Epidermal melanocyte (primary cell): Measurements from ENCODE around the gene ZNF764.
"Not testable (repeated sequence)": the region's sequence is repeated elsewhere in the genome, so short reads cannot be mapped to it uniquely, and the experiment has no call there.

Experiments
- DNase-seq: peaks from one replicate; pipeline ENCODE4 v3.0.0; 2011; ENCODE audit warnings: low spot score; ENCODE audit not compliant: insufficient read length

ZNF764 gene

DNA sequence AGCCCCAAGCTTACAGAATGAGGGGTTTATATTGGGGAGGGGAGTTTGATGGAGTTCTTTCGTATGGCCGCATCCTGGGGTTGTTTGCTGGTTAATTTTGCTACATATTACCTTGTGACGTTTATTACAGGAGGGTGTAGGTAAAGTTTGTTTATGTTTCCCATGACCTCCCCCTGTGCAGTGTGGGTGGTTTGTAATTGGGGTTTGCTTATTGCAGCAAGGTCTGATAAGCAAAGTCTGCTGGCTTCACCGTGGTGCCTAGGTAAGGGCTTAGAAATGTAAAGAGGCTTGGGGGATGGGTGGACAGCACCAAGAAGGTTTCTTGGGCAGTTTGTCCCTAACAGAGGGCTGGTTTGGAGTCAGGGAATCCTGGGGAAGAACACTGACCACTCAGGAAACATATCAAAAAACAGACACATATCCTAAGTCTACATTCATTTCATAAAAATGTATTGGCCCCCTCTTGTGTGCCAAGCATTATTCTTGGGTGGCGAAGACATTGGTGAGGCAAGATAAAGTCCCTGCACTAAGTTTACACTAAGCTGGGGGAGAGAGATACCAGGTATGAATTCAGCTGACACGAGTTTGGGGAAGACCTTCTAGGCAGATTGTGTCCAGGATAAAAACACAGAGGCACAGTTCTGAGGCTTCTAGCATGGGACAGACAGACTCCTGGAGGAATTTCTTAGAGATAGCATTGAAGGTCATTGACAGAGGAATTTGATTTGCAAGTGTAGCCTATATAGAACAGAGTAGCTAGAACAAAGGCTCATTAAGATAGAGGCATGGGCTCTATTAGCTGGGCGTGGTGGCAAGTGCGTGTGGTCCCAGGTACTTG, 9.5 kb downstream of the ZNF764 start:
- DNase-seq: no peak

DNA sequence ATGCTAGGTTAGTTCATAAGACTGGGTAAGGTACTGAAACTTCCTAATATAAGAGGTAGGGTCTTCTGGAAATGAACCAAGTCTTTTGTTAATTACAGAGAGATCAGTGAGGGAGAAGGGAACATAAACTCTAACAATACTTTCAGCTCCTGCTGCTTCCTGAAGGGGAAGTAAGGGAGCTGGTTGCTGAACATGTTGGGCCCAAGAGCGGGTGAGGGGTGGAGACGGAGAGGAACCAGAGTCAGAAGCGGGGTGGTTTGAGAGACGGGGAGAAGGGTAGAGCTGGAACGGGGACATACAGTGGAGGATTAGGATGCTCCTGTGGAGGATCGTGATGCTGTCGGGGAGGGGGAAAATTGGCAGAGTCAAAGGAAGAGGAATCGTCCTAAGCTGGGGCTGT, 12.1 kb downstream of the ZNF764 start:
- no peak for DNase-seq

DNA sequence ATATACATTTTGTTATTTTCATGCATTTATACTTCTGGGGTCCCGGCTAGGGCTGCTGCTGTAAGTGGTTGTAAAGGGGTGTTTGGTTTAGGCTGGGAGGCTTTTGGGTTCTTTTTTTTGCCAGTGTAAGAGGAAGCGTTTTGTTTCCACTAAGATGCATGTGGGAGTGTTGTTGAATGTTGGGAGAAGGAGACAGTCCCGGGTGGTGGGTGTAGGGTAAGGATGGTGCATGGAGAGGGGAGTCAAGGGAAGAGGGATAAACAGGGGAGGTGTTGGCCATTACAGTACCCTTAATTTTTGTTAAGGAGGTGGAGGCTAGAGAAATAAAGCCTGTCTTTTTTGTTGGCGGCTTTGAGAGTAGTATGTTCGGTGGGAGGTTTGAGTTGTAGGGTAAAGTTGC, 15.1 kb downstream of the ZNF764 start:
- no peak for DNase-seq

DNA sequence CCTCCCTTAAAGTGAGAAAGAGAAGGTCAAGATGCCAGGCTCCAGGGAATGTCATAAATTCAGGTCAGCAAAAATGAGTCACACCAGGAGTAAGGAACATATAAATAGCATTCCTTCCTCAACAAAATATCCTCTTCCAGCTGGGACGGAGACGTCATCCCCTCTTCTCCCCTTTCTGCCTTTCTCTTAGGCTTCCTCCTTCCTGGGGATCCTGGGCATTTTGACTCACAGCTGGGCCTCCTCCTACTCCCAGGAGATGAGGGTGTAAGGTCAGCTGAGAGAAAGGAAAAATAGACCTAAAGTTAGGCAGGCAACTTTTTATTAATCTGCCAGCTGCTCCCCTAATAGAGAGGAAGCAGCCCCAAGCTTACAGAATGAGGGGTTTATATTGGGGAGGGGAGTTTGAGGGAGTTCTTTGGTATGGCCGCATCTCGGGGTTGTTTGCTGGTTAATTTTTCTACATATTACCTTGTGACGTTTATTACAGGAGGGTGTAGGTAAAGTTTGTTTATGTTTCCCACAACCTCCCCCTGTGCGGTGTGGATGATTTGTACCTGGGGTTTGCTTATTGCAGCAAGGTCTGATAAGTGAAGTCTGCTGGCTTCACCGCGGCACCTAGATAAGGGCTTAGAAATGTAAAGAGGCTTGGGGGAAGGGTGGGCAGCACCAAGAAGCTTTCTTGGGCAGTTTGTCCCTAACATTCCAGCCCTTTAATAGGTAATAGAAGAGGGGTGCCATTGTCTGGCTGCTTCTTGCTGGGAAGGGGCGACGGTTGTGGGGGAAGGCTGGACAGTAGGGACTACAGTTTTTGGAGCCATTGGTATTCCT, 16.5 kb downstream of the ZNF764 start:
- no peak for DNase-seq

DNA sequence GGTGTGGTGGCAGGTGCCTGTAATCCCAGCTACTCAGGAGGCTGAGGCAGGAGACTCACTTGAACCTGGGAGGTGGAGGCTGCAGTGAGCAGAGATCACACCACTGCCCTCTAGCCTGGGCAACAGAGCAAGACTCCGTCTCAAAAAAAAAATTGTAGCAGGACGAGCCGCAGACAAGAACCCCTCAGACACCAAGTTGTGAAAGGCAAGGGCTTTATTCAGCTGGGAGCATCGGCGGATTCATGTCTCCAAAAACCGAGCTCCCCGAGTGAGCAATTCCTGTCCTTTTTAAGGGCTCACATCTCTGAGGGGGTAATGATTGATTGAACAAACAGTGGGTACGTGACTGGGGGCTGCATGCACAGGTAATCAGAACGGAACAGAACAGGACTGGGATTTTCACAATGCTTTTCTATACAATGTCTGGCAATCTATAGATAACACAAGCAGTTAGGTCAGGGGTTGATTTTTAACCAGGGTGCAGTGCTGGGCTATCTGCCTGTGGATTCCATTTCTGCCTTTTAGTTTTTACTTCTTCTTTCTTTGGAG, 17.2 kb downstream of the ZNF764 start:
- not testable (repeated sequence) for DNase-seq

DNA sequence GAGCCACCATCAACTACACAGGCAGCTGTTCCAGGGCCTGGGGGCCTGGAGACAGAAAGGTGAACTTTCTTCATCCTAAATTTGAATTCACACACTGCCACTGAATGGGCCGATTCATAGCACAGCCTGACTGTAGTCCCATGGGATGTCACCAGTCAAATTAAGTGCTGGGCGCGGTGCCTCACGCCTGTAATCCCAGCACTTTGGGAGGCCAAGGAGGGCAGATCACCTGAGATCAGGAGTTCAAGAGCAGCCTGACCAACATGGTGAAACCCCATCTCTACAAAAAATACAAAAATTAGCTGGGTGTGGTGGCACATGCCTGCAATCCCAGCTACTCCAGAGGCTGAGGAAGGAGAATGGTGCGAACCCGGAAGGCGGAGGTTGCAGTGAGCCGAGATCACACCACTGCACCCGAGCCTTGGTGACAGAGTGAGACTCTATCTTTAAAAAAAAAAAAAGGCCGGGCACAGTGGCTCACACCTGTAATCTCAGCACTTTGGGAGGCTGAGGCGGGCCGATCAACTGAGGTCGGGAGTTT, 18.1 kb downstream of the ZNF764 start:
- DNase-seq: peak; percentile 1

DNA sequence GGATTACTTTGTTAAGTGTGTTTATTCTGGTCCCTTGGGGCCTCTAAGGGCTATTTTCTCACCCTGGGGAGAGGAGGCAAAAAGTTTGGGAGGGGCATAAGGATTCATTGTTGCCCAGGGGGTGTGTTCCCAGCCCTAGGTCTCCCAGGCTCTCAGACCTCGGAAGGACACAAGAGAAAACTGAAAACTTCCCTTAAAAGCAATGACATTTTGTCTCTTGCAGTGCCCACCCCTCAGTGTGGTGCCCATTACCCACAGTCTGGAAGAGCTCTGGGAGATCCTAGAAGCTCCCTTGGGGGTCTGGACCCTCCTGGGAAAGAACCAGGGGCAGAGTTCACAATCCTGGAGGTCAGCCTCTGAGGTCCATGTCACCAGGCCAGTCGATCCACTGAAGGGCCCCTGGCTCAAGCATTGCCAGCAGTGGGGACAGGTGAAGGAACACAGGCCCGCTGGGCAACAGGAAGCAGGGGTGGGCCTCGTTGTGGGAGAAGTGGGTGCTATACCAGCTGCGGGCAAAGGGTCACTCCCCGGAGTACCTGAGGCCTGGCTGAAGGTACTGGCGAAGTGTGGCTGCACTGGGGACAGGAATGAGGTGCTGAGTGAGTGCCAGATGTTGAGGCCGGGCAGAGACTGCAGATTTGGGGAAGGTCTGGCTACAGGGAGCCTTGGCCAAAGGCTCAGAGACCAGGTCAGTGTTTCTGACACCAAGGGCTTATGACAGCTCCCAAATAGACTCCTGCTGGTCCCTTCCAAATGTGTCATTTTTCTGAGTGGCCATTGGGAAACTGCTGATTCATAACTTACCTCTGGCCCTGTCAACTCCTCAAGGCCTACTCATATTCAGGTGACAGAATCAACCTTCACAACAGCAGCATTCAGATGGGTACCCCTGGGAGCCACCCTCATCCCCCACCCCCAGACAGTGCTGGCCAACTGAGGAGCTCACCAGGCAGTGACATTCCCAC, 18.9 kb downstream of the ZNF764 start:
- DNase-seq: peak; percentile 5

DNA sequence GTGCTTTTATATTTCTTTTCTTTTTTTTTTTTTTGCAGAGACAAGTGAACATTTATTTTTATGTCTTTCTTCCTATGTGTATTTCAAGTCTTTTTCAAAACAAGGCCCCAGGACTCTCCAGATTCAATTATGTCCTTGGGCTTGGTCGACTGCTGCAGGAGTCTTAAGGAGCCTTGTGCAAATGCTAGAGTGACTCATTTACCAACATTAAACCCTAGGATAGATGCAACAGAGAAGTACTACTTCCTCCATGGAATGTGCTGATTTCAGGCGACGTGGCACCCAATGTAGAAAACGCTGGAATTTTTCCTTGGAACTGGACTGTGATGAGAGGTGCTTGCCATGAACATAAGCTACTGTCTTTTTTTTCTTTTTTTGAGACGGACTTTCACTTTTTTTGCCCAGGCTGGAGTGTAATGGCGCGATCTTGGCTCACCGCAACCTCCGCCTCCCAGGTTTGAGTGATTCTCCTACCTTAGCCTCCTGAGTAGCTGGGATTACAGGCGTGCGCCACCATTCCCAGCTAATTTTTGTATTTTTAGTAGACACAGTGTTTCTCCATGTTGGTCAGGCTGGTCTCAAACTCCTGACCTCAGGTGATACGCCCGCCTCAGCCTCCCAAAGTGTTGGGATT, 21.7 kb downstream of the ZNF764 start:
- not testable (repeated sequence) for DNase-seq

DNA sequence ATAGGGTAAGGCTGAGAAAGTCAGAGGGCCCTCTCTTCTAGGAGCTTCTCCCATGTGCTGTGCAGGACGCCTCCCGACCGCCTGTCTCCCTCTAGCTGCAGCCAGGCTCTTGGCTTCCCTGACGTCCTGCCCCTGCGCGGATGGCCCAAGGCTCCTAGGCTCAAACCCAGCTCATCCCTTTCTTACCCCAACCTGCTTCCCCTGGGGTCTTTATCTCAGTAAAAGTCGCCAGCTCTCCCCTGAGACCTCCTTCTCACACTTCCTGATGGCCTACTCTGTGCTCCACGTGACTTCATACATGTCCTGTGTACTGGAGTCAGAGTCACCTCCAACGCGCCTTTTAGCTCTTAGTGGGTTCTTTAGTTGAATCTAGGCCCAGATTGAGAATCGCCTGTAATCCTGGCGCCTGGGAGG, 22.4 kb downstream of the ZNF764 start:
- peak; percentile 88 for DNase-seq

DNA sequence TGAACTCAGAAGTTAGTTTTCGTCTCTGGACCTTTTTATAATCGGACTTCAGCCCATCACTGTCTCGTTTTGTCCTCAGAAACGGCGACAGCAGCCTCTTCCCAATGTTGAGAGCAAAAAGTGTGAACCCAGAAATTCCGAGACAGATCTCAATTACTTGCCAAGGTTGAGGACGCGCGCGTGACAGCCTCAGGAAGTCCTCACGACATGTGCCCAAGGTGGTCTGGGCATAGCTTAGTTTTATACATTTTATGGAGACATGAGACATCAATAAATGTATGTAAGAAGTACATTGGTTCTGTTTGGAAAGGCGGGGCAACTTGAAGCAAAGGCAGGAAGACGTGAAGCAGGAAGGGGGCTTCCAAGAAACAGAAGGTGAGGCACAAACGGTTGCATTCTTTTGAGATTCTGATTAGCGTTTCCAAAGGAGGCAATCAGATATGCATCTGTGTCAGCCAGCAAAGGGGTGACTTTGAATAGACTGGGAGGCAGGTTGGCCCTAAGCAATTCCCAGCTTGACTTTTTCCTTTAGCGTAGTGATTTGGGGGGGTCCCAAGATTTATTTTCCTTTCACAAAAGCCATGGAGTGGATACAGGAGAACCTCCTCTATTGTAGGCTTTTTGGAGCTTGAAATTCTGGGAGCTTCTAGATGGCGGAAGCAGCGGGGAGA, 22.9 kb downstream of the ZNF764 start:
- DNase-seq: no peak

DNA sequence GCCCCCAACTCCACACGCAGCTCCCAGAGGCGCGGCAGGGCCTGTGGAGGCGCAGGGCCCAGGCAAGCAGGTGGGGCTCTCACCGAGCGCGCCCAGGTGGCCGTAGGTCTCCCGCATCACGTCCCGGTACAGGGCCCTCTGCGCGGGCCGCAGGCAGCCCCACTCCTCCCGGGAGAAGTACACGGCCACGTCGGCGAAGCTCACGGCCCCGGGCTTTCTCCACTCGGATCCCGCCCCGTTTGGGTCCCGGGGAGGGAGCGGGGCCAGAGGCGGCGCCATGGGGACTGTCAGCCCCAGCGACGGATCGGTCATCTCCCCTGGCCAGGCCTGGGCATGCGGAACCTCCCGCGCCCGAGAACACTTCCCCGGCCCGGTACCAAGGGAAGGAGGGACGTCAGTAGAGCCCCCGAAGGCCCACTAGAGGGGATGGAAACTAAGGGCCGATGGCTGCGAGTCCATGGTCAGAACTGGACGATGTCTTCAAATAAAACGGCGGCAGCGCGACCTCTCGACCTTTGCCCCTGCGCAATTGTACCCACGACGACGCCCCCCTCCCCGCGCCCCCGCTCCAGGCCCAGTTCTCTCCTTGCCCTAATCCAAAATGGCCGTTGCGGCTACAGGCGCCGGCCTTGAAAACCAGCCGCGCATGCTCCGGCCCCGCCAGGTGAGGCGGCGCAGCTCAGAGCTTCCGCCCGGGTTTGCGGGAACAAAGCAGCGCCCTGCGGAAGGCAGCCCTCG, 23.6 kb downstream of the ZNF764 start, which contains the start of gene ZNF747:
ZNF747 (minus strand) TSS at position 491 of the 738 bp plus-strand sequence; CDS start at position 312, 179 bp downstream.
- DNase-seq: peak; percentile 92

DNA sequence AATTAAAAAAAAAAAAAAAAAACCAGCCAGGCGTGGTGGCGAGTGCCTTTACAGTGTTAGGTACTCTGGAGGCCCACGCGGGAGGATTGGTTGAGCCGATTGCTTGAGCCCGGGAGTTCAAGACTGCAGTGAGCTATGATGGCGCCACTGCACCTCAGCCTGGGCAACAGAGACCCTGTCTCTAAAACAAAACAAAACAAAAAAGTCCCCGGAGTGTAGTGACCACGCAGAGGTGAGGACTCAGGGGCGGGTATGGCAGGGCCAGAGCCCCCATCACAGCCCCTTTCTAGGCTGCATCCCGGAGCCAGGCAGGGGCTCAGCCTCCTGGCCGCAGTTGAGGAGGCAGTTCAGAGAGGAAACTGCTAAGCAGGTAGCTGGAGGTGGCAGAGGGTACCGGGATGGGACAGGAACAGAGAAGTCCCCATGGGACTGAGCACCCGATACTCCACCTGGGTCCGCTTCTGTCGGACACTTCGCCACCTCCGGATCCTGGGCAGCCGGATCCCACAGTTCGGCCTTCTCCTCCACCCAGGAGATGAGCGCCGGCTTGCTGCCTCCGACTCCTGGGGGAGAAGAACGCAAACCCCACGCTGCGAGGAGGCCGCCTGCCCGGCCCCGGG, 24.3 kb downstream of the ZNF764 start:
- DNase-seq: no peak

DNA sequence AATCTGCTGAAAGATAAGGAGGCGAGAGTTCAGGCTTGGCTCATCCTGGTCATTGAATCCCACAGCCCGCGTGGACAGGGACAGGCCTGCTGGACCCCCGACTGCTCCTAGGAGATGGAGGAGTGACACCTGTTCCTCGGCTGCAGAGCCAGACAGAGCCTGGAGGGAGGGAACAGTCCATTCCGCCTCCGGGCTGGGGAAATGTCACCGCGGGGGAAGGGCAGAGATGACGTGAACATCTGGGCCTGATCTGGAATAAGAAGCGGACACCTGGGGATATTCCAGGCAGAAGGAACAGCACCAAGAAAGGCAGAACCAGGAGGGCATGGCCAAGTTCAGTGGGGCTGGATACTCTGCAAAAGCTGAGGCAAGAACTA, 25.0 kb downstream of the ZNF764 start:
- DNase-seq: no peak

DNA sequence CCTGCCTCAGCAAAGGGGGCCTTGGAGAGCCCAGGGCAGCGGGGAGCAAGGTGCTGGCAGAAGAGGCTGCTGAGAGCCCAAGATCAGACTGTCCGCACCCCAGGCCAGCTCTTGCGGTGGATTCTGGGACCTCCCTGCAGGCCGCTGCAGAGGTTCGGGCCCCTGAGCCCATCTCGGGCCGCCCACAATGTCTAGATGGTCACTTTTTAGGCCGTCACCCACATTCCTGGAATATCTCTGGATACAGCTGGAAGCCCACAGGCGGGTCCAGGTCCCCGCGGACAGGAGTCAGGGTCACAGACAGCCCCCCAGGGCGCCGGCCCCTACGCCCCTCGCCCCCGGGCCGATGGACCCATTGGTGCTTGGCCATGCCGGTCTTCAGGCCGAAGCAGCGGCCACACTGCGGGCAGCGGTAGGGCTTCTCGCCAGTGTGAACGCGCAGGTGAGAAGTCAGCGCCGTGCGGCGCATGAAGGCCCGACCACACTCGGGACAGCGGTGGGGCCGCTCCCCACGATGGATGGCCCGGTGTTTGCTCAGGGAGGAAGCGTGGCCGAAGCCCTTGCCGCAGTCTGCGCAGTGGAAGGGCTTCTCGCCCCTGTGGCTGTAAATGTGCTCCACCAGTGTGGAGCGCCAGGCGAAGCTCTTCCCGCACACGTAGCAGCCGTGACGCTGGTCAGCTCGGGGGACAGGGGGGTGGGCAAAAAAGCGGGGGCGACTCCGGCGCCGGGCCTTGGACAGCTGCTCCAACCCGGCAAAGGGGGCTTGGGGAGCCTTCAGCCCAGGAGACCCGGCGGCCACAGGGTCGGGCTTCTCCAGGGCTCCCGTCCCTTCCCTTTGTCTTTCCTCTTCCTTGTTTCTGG, 25.7 kb downstream of the ZNF764 start:
- DNase-seq: no peak

DNA sequence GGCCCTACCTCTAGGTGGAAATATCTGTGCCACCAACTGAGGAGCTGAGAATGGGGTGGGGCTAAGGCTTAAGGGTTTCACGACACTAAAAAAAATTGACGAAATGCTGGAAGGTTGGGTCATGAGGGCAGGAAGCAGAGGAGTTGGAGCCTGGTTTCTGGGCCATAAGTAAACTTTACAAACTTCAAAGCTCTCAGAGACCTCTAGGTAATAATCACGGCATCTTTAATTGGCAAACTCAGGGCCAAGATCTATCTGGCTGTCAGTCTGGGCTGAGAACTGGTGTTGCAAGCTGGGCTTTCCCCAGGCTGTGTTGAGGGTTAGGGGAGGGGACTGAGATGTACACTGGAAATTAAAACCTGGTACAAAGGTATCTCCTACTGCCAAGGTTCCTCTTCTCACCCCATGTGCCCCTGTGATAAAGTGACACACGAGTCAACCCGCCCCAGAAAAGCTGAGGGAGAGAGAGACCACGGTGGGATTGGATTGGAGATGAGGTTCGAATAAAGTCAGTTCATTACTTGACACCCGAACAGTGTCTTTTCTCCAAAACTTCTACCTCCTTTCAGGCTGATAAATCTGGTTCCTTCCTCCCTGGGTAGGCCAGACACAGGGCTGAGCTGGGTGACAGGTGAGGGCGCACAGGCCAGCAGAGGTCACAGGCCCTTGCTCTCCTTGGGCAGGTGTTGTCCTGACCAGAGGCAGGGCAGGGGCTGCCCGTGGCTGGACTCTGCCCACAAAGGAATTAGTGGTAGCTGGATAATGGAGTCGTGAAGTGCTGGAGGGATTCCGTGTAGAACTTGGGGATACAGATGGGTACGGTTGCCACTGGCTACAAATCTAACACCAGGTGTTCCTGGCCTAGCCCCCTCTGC, 27.8 kb downstream of the ZNF764 start:
- DNase-seq: no peak

DNA sequence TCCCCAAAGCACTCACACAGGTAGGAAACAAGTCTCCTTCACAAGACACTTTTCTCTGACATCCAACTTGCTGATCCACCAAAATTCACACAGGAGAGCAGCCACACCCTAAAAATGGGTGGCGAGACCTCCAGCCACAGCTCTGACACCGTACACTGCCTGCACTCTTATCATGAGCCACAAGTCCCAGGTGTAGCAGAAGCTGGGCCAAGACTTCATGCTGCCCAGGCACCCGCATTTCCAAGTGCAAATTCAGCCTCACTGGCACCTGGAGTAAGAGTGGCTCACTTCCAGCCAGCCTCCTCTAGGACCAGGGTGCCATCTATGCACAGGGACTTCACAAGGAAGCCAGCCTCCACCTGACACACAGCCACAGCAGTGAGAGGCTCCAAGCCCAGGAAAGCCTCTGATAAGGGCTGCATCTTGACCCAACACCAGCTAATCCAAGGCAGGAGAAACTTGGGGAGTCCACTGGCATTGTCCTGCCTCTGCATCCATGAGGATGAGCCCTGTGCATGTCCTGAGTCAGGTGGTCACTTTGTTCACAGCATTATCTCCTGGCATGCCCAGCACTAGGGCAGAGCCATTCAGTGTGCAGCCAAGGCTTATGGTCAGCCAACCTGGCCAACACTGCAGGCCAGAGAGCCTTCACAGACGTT, 29.2 kb downstream of the ZNF764 start:
- no peak for DNase-seq
